HG03521 (cell line): ENCODE results near the gene CDKAL1.

Source experiments
- ATAC-seq: cut with Tn5 transposase; IDR thresholded peaks from one replicate; pipeline ENCODE4 v1.9.1; 2021; ENCODE audit warnings: mild to moderate bottlenecking, moderate library complexity; ENCODE audit not compliant: unreplicated experiment

The CDKAL1 gene

GRCh38 chr6:20998748-20999448 lies 464.6 kb downstream of the CDKAL1 start:
- no peak for ATAC-seq

DNA sequence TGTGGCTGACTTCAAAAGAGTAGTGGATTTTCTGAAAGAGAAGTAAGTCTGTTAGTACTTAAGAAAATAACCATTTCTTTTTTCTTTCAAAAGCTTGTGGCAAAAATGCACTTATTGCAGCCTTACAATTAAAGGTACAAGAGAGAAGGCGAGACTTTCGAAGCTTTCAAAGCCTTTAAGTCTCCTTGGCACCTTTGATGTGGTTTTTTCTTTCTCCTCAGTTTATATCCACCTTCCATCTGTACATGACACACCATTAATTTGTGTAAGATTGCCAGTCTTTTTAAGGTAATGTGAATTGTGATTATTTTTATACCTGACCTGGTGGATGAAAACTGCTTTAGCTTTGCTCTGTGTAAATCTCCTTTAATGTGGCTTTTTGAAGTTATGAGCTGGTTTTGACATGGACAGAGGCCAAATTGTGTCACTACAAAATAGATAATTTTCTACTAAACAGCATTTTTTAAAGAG lies 466.1 kb downstream of the CDKAL1 start:
- no peak for ATAC-seq

DNA sequence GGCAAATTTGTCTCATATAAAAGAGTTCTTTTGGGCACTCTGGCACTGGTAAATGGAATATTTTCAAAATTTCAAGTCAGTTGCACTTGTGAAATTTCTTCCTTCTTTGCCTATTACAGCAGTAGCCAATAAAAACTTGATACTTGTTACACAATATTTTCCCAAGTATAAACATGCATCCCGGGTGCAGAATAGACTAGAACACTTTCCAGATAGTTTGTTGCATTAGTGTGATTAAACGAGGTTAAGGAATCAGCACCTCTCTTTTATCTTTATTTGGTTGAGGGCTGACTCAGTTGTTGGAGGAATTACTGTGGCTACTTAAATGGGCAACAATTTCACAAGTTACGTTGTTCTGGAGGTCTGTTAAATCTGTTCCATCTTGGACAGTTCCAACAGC lies 467.5 kb downstream of the CDKAL1 start:
- ATAC-seq, result no peak

DNA sequence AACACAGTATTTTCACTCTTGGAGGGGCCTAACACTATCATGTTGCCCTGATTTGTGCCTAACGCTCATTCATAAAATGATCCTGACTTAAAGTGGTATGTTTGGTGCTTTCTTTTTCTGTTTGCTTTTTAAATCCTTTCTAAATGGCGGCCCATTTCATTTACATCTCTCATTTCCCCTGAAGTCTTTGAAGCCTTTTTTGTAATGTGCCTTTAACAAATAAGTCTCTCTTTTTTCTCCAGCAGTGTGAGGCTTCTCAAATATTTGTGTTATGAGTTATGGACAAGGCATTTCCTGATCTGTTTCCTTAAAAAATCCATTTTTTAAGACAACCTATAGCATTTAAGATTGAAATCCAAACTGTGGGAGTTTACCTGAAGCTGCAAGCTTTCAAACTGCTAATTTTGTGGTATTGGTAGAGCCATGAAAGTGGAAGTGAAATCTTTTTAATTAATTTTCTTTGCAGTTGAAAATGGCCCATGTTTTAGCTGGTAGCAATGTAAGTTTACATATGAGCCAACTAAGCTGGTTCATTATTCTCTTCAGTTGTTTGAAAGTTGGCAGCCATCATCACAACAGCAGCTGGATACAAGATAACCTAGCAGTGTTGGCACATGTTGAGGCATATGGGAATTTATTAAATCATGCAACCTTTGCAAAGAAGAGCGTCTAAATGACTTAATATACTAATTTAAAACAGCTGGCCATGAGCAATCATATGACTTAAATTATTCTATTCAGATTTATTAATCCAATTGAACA lies 469.7 kb downstream of the CDKAL1 start:
- peak; percentile 84 for ATAC-seq

DNA sequence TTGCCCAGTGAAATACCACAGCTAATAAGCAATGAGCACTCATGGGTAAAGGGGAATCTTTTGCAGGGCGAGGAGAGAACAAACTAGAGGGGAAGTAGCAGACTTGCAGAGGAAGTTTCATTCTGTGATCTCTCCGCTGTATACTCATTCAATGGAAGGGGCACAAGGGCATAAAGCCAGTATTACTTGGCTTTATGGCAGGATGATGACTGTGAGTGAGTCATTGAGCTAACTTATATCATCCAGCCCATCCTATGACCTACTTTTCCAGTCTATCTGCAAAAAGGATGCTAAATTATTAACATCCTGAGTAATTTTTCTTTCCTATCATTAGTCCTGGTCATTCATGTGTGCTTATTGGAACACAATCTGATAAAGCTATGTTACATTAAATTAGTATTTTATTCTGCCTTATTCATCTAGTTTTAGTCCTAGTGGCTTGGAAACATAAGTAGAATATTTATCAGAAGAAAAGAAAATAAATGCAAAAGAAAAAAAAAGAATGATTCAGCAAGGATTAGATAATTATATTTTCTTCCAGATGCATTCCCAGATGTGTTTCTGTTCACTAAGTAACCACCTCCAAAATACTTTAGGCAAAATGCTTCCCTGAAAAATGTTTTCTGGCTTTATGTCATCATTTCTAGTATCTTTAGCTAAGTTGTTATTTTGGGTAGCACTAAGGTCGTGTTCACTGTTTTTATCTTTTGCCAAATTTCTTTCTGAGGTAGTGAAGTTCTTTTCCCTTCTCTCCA lies 471.7 kb downstream of the CDKAL1 start:
- no peak for ATAC-seq

DNA sequence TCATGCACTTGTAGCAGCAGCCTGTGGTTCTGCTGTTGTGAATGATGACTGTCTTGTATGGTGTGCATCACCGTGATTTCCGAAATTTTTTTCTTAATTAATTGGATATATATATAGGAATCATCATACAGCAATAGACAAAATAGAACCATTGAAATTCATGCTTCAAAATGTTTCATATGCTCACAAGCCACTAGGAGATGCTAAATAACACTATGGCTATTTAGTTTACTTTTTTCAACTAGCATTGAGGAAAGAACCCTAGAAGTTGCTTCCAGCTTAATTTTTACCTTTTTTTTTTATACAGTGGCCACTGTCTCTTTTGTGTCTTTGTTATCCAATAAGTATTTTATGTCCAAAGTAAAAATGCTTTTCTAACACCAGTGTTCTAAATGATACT lies 485.4 kb downstream of the CDKAL1 start:
- no peak for ATAC-seq

DNA sequence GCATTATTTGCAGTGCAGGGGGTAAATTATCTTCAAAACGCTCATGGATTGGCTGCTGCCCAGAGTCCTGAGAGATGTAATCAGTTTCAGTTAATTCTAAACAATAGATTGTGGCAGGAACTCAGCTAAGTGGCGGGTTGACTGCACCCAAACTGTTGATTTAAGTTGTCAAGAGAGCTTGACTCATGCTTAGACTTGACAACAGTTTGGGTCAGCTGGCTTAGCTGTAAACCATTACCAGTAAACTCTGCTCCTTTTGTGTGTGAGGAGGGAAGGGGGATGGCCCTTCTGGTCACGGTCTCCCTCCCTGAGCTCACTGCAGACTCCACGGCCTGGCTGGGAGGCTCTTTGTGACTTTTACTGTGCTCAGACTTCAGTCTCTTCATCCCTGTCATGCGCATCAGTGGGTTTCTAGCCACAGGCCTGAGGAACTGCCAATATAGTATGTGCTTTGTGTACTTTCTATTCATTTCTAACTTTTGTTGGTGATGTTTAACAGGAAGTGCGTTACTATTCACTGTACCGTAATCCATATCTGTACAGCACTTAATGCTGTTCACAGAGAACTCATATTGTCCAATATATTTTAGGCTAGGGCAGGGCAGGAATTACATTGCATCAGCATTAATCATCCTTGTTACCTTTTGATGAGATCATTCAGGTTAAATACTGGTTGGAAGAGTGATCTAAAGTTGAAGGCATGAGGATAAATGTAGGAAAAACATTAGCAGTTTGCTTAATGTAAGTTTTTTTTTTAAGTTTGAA lies 488.3 kb downstream of the CDKAL1 start:
- peak; percentile 90 for ATAC-seq

DNA sequence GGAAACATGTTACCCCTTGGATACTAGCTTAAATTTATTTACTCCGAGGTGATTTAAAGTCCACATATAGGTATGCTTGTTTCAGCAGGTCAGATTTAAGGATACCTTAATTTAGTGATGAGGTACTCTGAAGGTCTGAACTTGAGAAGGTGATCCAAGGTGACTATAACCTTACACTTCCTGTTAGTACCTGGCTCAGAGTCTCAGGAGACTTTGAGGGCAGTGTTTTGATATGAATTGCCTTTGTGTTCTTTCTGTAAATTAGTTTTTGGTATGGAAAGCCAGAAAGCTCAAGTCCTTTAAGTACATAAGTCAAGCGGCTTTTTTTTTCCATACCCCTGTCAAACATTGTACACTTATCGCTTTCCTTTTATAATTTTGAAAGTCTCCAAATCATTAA lies 489.0 kb downstream of the CDKAL1 start:
- ATAC-seq, result no peak

GRCh38 chr6:21024616-21025015 lies 490.4 kb downstream of the CDKAL1 start:
- no peak for ATAC-seq

DNA sequence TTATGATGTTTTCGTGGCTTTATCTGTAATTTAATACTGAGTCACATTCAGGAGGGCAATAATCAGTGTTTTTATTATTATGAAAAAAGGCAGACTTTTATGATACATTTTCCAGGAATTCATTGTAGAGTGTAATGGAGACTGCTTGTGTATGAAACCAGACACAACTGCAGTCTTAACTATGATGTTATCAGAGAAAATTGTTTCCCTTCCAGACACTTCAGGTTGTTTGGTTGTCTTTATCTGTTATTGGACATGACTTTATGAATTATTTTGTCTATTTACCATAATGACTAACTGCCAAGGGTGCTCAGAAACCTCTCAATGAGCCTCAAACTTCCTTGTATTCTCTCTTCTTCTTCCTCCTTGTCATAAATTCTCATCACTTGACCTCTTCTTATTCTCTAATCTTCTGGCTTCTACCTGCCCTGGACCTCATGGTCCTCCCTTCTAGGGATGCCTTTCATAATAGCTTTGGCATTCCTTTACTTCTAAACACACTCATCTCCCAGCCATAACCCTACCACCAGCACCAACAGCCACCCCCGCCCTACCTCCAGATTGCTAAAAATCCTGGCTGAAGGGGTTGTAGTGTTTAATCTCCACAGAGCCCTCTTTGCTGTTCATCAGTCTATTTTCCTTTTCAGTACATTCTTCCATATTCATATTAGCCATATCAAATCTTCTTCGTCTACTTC lies 492.5 kb downstream of the CDKAL1 start:
- ATAC-seq, result no peak

- no peak for ATAC-seq
Observed at GRCh38 chr6:21027507-21027906, 493.2 kb downstream of the CDKAL1 start.

DNA sequence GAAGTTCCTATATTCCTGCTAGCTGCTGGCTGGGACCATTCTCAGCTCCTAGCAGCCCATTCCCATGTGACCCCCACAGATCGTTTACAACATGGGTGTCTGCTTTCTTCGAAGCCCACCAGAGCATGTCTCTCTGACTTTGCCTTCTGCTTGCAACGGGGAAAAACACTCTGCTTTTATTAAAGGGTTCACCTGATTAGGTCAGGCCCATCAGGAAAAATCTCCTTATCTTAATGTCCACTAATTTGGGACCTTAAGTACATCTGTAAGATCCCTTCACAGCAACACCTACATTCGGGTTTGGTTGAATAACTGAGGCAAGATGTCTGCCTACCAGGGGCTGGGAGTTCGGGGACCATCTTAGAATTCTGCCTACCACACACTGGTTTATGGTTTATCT lies 496.9 kb downstream of the CDKAL1 start:
- ATAC-seq, result no peak

DNA sequence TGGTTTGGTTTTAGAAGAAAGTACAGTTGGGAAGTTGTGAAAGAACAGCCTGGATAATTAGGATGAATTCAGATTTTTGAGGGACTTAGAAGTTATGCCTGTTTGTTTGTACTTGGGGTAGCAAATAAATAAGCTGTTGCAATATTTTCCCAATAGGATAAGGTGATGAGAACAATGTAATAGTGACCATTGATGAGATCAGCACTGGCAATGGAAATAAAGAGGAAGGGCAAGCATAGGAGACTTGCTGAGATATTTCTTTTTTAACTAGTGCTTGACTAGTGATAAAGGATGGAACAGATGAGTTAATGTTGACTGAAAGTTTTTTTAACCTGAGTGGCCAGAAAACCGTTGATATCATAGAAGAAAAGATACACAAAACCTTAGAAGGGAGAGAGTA lies 498.8 kb downstream of the CDKAL1 start:
- ATAC-seq, result no peak

DNA sequence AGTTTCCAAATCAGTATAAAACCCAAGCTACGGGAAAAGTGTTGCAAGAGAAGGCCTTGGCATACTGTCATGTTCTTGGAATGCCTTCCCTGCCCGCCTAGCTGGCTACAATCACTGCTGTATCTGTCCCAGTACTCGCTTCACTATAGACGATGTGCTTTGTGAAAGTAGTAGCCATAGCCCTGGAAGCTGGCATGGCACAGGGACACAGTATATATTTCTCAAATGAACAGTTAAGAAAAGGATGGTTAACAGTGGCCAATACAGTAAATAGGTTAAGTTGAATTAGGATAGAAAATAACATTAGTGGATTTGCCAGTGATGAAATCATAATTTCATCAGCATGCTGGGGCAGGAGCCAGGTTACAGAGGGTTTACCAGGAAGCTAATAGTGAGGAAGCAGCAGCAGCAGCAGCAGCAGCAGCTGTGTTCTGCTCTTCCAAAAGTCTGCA lies 499.3 kb downstream of the CDKAL1 start:
- ATAC-seq, result no peak

GRCh38 chr6:21034345-21034744 lies 500.1 kb downstream of the CDKAL1 start:
- no peak for ATAC-seq

GRCh38 chr6:21037453-21037852 lies 503.2 kb downstream of the CDKAL1 start:
- ATAC-seq, result no peak

GRCh38 chr6:21039926-21040325 lies 505.7 kb downstream of the CDKAL1 start:
- ATAC-seq, result no peak

- no peak for ATAC-seq
Observed at GRCh38 chr6:21045135-21045700, 511.0 kb downstream of the CDKAL1 start.

- ATAC-seq, result no peak
Observed at GRCh38 chr6:21046276-21046675, 512.0 kb downstream of the CDKAL1 start.

- ATAC-seq, result no peak
Observed at GRCh38 chr6:21048047-21048446, 513.8 kb downstream of the CDKAL1 start.
